ENCODE data around the gene JADE1. TPM values are rescaled to one million over a fixed set of nuclear protein-coding genes. Genes with fewer than 3 reads are reported as not detected.

Gene JADE1
- total and polyA plus RNA-seq, 2 of the 13 experiments (the other 11 are each of a cell fraction or from before 2014, with no cell fraction given): 5.4 to 19.3 TPM

DNA sequence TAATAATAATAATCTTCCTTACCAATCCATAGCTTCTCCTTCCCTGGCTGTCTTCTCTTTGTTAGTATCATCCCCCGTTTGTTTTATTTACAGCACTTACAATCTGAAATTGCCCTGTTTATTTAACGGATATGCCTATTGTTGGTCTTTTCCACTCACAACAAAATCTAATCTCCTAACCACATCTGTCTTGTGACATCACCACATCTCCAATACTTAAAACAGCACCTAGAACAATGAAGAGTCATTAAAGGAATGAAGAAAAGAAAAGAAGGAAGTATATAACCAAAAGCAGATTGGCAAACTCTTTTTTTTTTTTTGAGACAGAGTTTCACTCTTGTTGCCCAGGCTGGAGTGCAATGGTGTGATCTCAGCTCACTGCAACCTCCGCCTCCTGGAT is 38.7 kb upstream of the JADE1 start:
- Histone ChIP-seq H3K79me2 (ENCODE audit: insufficient read depth, low read length) (no peaks in the 10 kb centered on the region), H3K4me2 (ENCODE audit: low read depth, low read length) (no peak overlapping the region), H3K36me3 (replicated peaks in 1 of 2; ENCODE audit: control insufficient read depth in 1 of 2, insufficient read depth in 2 of 2, low read length in 2 of 2) (no peaks in the 10 kb centered on the region), H3K4me3 (replicated peaks in 1 of 3; ENCODE audit: insufficient read depth in 1 of 3, low read depth in 2 of 3, low read length in 3 of 3) (no peak overlapping the region), H3K9me3 (ENCODE audit: low read length) (no peaks in the 10 kb centered on the region), H3K27ac (ENCODE audit: extremely low read length, insufficient read depth, low read length) (no peak overlapping the region), H3K27me3 (ENCODE audit: control insufficient read depth in 1 of 2, insufficient read depth in 2 of 2, low read length in 2 of 2) (no peaks in the 10 kb centered on the region), H2AFZ (ENCODE audit: low read length) (no peak overlapping the region), H3K4me1 (ENCODE audit: insufficient read depth, low read length) (no peaks in the 10 kb centered on the region), H4K20me1 (ENCODE audit: insufficient read depth, low read length) (no peaks in the 10 kb centered on the region), H3K9ac (ENCODE audit: insufficient read depth, low read depth, low read length) (no peak overlapping the region)
- intact Hi-C loops (cut with micrococcal nuclease; ENCODE audit: unreplicated experiment): no loop called here
- FAIRE-seq (no peak), ATAC-seq (no peak), DNase-seq (ENCODE audit: low spot score) (no peak)
- CTCF ChIA-PET (ENCODE audit: low intra/inter-chr PET ratio, low total read pairs): no interaction called here
- no TSS peak for BruUV-seq (replicated peaks)
- TF ChIP-seq CENPX (CRISPR knock-in tag; IDR thresholded peaks at IDR 0.05): no peak
- TF ChIP-seq, protein P1, sequence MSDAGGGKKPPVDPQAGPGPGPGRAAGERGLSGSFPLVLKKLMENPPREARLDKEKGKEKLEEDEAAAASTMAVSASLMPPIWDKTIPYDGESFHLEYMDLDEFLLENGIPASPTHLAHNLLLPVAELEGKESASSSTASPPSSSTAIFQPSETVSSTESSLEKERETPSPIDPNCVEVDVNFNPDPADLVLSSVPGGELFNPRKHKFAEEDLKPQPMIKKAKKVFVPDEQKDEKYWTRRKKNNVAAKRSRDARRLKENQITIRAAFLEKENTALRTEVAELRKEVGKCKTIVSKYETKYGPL (CRISPR knock-in tag; IDR thresholded peaks at IDR 0.05): no peak
- TF ChIP-seq BHLHE40 (IDR thresholded peaks at IDR 0.05; ENCODE audit: low read length): no peak
- in situ Hi-C loops (cut with HindIII; ENCODE audit: extremely low pct_ligation_motif_present, low pct_unique_long_range_greater_than_20kb): no loop called here
- 69% methylated on average over 3 of the region's 3 CpGs for WGBS (ENCODE audit: low lambda C conversion rate)
- POLR2A ChIA-PET: no interaction called here

DNA sequence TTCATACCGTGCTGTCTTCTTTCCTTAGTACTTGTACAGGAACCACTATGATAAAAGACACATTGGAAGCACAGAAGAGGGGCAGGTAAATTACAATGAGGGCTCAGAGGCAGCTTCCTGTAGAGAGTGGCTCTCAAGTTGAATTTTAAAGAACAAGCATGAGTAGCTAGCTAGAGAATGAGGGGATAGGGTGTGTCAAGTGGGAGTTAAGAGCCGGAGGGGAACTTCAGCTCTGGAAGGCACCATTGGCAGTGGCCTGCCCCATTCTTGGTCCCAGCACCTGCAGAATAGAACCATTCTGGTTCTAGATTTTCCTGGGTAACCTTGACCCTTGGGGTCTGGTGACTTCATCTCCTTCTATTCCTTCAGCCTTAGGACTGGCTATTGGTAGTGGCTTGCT is 34.0 kb upstream of the JADE1 start:
- TF ChIP-seq, protein P2, sequence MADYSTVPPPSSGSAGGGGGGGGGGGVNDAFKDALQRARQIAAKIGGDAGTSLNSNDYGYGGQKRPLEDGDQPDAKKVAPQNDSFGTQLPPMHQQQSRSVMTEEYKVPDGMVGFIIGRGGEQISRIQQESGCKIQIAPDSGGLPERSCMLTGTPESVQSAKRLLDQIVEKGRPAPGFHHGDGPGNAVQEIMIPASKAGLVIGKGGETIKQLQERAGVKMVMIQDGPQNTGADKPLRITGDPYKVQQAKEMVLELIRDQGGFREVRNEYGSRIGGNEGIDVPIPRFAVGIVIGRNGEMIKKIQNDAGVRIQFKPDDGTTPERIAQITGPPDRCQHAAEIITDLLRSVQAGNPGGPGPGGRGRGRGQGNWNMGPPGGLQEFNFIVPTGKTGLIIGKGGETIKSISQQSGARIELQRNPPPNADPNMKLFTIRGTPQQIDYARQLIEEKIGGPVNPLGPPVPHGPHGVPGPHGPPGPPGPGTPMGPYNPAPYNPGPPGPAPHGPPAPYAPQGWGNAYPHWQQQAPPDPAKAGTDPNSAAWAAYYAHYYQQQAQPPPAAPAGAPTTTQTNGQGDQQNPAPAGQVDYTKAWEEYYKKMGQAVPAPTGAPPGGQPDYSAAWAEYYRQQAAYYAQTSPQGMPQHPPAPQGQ (CRISPR knock-in tag; IDR thresholded peaks at IDR 0.05; ENCODE audit: borderline replicate concordance): no peak
- TF ChIP-seq MTF2 (CRISPR knock-in tag; IDR thresholded peaks at IDR 0.05; ENCODE audit: borderline replicate concordance) (no peak), FOXJ3 (CRISPR knock-in tag; IDR thresholded peaks at IDR 0.05; ENCODE audit: borderline replicate concordance) (no peak), ZNF224 (CRISPR knock-in tag; IDR thresholded peaks at IDR 0.05) (no peak), MAF1 (CRISPR knock-in tag; IDR thresholded peaks at IDR 0.05; ENCODE audit: borderline replicate concordance) (no peak)
- Histone ChIP-seq H3K36me3 (replicated peaks in 1 of 2; ENCODE audit: control insufficient read depth in 1 of 2, insufficient read depth in 2 of 2, low read length in 2 of 2) (no peaks in the 10 kb centered on the region), H2AFZ (ENCODE audit: low read length) (no peak overlapping the region), H3K27ac (ENCODE audit: extremely low read length, insufficient read depth, low read length) (no peak overlapping the region), H3K4me1 (ENCODE audit: insufficient read depth, low read length) (no peaks in the 10 kb centered on the region), H3K27me3 (ENCODE audit: control insufficient read depth in 1 of 2, insufficient read depth in 2 of 2, low read length in 2 of 2) (no peaks in the 10 kb centered on the region), H3K4me3 (replicated peaks in 1 of 3; ENCODE audit: insufficient read depth in 1 of 3, low read depth in 2 of 3, low read length in 3 of 3) (no peak overlapping the region), H4K20me1 (ENCODE audit: insufficient read depth, low read length) (no peaks in the 10 kb centered on the region), H3K79me2 (ENCODE audit: insufficient read depth, low read length) (no peaks in the 10 kb centered on the region), H3K9ac (ENCODE audit: insufficient read depth, low read depth, low read length) (no peak overlapping the region), H3K9me3 (ENCODE audit: low read length) (no peaks in the 10 kb centered on the region), H3K4me2 (ENCODE audit: low read depth, low read length) (no peak overlapping the region)
- no peak for FAIRE-seq
- ATAC-seq: no peak
- no peak for DNase-seq (ENCODE audit: low spot score)
- ChIA-PET POLR2A (no interaction called here), CTCF (ENCODE audit: low intra/inter-chr PET ratio, low total read pairs) (no interaction called here)
- in situ Hi-C loops (cut with HindIII; ENCODE audit: extremely low pct_ligation_motif_present, low pct_unique_long_range_greater_than_20kb) (no loop called here), intact Hi-C loops (cut with micrococcal nuclease; ENCODE audit: unreplicated experiment) (no loop called here)
- 65% methylated on average over 2 of the region's 2 CpGs for WGBS (ENCODE audit: low lambda C conversion rate)
- BruUV-seq (replicated peaks): no TSS peak
